GM12874 (cell line): ENCODE data around the gene FZD2.

Experiments
- TF ChIP-seq, protein P1 (sequence below): IDR thresholded peaks from 2 replicates; pipeline ENCODE4 v1.5.1; 2011; ENCODE audit warnings: low read depth, mild to moderate bottlenecking, control low read depth, low read length, moderate library complexity; ENCODE audit not compliant: insufficient read depth

Gene FZD2

DNA sequence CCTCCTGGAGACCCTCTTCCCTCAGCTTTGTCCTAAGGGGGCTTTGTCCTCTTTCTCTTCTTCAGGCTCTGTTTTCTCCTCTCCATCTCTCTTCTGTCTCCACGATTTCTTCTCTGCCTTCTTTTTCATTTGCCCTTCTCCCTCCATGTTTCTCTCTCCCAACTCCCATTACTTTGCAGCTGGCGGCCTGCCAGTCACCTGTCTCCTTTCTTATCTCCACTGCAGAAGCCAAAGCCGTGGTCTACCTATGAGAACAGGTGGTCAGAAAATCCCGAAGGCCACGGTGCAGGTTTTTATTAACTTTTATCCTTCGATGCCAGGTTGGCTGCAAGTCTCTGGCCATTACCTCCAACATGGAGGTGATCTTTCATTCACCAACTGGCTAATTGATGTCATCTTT, 45.1 kb downstream of the FZD2 start:
- TF ChIP-seq, protein P1, sequence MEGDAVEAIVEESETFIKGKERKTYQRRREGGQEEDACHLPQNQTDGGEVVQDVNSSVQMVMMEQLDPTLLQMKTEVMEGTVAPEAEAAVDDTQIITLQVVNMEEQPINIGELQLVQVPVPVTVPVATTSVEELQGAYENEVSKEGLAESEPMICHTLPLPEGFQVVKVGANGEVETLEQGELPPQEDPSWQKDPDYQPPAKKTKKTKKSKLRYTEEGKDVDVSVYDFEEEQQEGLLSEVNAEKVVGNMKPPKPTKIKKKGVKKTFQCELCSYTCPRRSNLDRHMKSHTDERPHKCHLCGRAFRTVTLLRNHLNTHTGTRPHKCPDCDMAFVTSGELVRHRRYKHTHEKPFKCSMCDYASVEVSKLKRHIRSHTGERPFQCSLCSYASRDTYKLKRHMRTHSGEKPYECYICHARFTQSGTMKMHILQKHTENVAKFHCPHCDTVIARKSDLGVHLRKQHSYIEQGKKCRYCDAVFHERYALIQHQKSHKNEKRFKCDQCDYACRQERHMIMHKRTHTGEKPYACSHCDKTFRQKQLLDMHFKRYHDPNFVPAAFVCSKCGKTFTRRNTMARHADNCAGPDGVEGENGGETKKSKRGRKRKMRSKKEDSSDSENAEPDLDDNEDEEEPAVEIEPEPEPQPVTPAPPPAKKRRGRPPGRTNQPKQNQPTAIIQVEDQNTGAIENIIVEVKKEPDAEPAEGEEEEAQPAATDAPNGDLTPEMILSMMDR, result no peak

DNA sequence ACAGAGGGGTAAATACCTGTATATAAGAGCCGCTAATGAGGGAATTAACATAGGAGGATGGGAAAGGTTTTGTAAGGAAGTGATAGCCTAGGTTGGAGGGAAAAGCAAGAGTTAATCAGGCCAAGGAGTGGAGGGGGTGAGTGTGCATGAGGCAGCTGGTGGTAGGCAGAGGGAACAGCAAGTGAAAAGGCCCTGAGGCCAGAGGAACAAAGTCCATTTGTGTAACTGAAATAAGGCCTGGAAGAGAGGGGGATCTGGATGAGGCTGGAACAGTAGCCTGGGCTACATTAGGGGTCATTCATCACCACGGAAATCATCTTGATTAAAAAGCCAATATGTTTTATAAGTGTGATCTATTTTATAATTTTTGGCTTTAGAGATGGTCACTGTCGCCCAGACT, 45.7 kb downstream of the FZD2 start:
- TF ChIP-seq, protein P1, result no peak

DNA sequence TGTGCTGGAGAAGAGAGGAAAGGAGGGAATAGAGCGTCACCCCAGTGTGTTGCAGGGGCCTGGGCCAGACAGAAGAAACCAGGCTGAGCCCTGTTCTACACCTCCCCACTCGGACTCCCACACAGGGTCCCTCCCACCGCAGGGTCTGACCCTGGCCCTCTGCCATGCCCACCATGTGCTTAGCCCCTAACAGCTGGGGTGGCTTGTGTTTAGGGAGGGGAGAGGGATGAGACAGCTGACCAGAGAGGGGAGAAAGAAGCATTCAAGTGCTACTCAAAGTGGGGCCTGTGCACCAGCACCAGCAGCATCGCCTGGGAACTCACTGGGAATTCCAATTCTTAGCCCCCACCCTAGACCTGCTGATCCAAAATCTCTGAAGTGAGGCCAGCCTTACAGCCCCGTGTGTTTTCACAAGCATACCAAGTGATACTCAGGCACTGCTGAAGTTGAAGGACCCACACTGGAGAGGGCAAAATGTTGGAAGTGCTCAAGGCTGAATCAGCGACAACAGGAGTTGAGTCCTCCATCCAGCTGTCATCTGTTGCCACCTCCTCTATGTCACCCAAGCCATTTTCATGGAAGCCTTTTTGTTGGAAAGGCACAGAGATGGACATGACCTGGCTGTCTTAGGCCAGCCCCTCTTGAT, 47.0 kb downstream of the FZD2 start:
- TF ChIP-seq, protein P1, result no peak

DNA sequence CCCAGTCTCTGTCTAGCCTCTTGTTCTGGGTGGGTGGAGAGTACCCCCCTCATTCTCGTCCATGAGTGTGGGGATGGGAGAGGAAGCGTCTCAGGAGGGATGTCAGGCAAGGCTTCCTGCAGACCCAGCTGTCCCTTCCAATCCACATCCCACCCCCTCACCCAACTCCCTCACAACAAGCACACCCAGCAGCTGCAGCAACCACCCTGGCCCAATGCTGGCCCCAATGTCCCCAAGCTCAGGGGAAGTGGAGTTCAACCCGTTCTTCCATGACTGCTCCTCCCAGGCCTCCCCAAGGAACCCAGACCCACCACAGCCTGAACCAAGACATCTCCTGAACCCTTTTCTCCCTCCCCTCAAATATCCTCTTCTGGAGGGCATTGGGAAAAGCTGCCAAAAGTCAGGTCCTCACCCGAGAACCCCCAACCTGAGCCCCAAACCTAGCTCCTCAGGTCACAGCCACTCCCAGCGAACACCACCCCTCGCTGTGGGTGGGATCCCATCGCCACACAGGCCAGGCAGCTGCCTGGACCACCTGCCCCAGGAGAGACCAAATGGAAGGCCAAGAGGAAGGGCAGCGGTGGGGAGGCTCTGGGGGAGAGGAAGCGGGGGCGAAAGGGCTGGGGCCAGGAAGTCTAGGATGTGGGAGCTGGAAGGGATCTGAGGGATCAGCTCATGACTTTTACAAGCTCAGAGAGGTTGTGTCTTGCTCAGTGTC, 47.6 kb downstream of the FZD2 start:
- TF ChIP-seq, protein P1, result no peak

DNA sequence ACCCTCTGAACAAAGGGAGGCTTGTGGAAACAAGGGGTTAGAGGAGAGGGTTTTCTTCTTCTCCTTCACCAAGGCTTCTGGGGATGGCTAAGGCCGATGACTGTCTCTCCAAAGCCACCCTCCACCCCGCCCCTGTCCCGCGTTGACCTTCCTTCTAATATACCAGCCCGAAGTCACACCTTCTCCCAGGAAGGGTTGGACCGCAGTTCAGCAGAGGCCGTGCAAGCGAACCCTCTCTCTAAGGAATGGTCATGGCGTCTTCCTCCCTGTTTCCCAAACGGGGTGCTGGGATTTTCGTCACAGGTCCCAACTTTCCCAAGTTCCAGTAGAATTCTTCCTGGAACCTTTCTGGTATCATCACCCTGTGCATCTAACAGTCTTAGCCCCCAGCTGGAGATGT, 49.4 kb downstream of the FZD2 start:
- TF ChIP-seq, protein P1, result no peak

DNA sequence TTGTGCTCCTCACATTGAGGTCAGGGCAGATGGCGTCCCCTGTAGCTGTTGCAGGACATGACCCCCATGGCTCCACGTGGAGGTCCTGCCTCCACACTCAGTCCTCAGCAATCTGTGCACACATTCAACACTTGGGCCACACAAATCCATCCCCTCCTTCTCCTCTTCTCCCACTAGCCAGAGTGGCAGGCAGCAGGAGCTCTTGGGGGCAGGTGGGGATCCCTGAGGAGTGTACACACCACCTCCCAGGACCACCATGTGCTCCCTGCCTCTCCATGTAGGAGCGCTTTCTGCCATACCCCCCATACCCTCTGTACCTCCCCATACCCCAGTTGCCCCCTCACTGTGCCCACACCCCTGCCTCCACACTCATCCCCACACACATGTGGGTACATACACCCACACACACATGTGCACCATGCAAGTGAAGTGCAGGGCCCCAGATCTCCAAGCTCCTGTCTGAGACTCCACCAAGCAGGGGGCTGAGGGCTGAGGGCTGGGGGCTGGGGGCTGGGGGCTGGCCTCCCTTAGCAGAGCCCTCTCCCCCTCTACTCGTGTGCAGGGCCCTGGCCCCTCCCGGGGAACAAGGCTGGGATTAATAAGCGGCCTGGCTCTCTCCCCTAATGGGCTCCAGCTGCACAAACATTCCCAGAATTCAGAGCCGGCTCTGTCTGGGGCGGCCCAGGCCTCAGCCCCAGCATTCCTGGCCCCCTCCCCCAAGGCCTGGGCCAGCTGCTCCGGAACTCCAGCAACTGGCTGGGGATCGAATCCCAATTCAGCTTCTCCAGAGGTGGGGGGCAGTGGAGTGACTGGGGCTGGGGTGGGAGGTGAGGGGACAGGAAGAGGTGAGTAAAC, 50.8 kb downstream of the FZD2 start:
- TF ChIP-seq, protein P1, result no peak
